ENCODE data around the gene FAM149A.

The FAM149A gene

GRCh38 chr4:186148336-186148975, 44.0 kb downstream of the FAM149A start:
- Histone ChIP-seq H3K27ac (ENCODE audit: low read length) (no peak overlapping the region), H3K79me2 (ENCODE audit: low read length) (no peaks in the 10 kb centered on the region), H3K36me3 (replicated peaks; ENCODE audit: insufficient read depth, low read length) (no peaks in the 10 kb centered on the region), H3K9me2 (replicated peaks; ENCODE audit: insufficient read depth, low read length) (no peaks in the 10 kb centered on the region), H2AFZ (ENCODE audit: low read length) (no peak overlapping the region), H4K20me1 (ENCODE audit: insufficient read depth, low read length) (no peaks in the 10 kb centered on the region), H3K9ac (ENCODE audit: low read length) (no peak overlapping the region), H3F3A (ENCODE audit: insufficient read depth, low read length) (peaks cover 3% of the 10 kb centered on the region; the same call in 1 of the 2 replicates), H3K4me1 (ENCODE audit: low read length) (peaks cover 6% of the 10 kb centered on the region; the same call in 1 of the 2 replicates), H3K9me3 (replicated peaks; ENCODE audit: insufficient read depth, low read length) (no peaks in the 10 kb centered on the region), H3K4me2 (ENCODE audit: low read depth, low read length) (no peak overlapping the region), H3K4me3 (ENCODE audit: low read length) (no peak overlapping the region), H3K27me3 (replicated peaks; ENCODE audit: insufficient read depth, low read length) (no peaks in the 10 kb centered on the region)
- DNase-seq, result no peak
- TF ChIP-seq, protein P1, sequence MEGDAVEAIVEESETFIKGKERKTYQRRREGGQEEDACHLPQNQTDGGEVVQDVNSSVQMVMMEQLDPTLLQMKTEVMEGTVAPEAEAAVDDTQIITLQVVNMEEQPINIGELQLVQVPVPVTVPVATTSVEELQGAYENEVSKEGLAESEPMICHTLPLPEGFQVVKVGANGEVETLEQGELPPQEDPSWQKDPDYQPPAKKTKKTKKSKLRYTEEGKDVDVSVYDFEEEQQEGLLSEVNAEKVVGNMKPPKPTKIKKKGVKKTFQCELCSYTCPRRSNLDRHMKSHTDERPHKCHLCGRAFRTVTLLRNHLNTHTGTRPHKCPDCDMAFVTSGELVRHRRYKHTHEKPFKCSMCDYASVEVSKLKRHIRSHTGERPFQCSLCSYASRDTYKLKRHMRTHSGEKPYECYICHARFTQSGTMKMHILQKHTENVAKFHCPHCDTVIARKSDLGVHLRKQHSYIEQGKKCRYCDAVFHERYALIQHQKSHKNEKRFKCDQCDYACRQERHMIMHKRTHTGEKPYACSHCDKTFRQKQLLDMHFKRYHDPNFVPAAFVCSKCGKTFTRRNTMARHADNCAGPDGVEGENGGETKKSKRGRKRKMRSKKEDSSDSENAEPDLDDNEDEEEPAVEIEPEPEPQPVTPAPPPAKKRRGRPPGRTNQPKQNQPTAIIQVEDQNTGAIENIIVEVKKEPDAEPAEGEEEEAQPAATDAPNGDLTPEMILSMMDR (IDR thresholded peaks at IDR 0.05; ENCODE audit: low read length), result no peak
- TF ChIP-seq EZH2phosphoT487 (IDR thresholded peaks at IDR 0.05; ENCODE audit: low read length) (no peak), EZH2 (optimal IDR thresholded peaks at IDR 0.05; ENCODE audit: low read depth, low read length) (no peak)

DNA sequence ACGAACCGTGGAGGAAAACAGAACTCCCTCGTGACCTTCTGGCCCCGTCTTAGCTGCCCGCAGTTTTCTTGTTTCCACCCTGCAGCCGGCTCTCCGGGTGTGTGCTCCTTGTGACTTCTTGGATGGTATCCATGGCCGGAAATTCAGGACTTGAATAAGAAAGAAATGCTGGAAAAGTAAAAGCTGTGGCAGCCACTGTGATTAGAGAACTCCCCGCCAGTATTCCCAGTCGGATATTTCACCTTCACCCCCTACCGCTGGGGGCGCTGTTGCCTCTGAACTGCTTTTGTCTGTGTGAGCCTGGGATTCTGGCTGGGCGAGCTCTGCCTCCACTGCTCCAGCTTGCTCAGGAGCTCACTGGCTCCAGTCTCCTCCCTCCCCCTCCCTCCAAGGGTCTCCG, 45.4 kb downstream of the FAM149A start:
- Histone ChIP-seq H3K4me3 (ENCODE audit: low read length) (no peak overlapping the region), H3K9me2 (replicated peaks; ENCODE audit: insufficient read depth, low read length) (no peaks in the 10 kb centered on the region), H3K27ac (ENCODE audit: low read length) (no peak overlapping the region), H3K79me2 (ENCODE audit: low read length) (no peaks in the 10 kb centered on the region), H3K27me3 (replicated peaks; ENCODE audit: insufficient read depth, low read length) (no peaks in the 10 kb centered on the region), H3K9me3 (replicated peaks; ENCODE audit: insufficient read depth, low read length) (no peaks in the 10 kb centered on the region), H2AFZ (ENCODE audit: low read length) (no peak overlapping the region), H3K4me2 (ENCODE audit: low read depth, low read length) (no peak overlapping the region), H3F3A (ENCODE audit: insufficient read depth, low read length) (peaks cover 3% of the 10 kb centered on the region; the same call in 1 of the 2 replicates), H4K20me1 (ENCODE audit: insufficient read depth, low read length) (no peaks in the 10 kb centered on the region), H3K4me1 (ENCODE audit: low read length) (peaks cover 3% of the 10 kb centered on the region; the same call in 1 of the 2 replicates), H3K9ac (ENCODE audit: low read length) (no peak overlapping the region), H3K36me3 (replicated peaks; ENCODE audit: insufficient read depth, low read length) (no peaks in the 10 kb centered on the region)
- TF ChIP-seq EZH2phosphoT487 (IDR thresholded peaks at IDR 0.05; ENCODE audit: low read length) (no peak), EZH2 (optimal IDR thresholded peaks at IDR 0.05; ENCODE audit: low read depth, low read length) (no peak)
- TF ChIP-seq, protein P1 (IDR thresholded peaks at IDR 0.05; ENCODE audit: low read length), result no peak
- DNase-seq, result no peak

DNA sequence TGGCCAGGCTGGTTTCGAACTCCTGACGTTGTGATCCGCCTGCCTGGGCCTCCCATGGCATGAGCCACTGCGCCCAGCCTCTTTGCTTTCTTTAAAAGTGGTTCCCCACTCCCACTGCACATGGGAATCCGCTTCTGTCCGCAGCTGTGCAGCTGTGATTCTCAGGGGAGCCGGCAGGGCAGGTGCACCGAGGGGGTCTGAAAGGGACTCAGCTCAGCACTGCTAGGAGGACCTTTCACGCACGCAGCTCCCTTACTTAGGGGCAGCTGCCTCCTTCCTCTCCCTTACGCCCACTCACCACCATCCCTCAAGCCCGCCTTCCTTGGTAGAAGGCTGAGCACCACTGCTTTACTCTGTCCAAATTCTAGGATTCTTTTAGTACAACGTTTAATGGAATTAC, 46.4 kb downstream of the FAM149A start:
- TF ChIP-seq, protein P1 (IDR thresholded peaks at IDR 0.05; ENCODE audit: low read length), result no peak
- no peak for TF ChIP-seq EZH2phosphoT487 (IDR thresholded peaks at IDR 0.05; ENCODE audit: low read length)
- TF ChIP-seq EZH2 (optimal IDR thresholded peaks at IDR 0.05; ENCODE audit: low read depth, low read length), result no peak
- Histone ChIP-seq H3F3A (ENCODE audit: insufficient read depth, low read length) (peaks cover 3% of the 10 kb centered on the region; the same call in 1 of the 2 replicates), H3K9ac (ENCODE audit: low read length) (no peak overlapping the region), H3K79me2 (ENCODE audit: low read length) (no peaks in the 10 kb centered on the region), H3K9me2 (replicated peaks; ENCODE audit: insufficient read depth, low read length) (no peaks in the 10 kb centered on the region), H3K4me2 (ENCODE audit: low read depth, low read length) (no peak overlapping the region), H3K9me3 (replicated peaks; ENCODE audit: insufficient read depth, low read length) (no peaks in the 10 kb centered on the region), H3K4me1 (ENCODE audit: low read length) (no peaks in the 10 kb centered on the region), H3K27ac (ENCODE audit: low read length) (peak overlapping the region; percentile 53; the same call in 1 of the 2 replicates), H3K36me3 (replicated peaks; ENCODE audit: insufficient read depth, low read length) (no peaks in the 10 kb centered on the region), H3K27me3 (replicated peaks; ENCODE audit: insufficient read depth, low read length) (no peaks in the 10 kb centered on the region), H3K4me3 (ENCODE audit: low read length) (no peak overlapping the region), H4K20me1 (ENCODE audit: insufficient read depth, low read length) (no peaks in the 10 kb centered on the region), H2AFZ (ENCODE audit: low read length) (no peak overlapping the region)
- peak; percentile 33 for DNase-seq
